ENCODE measurements around the gene SLC35C1. TPM values are rescaled to one million over a fixed set of nuclear protein-coding genes. Genes with fewer than 3 reads are reported as not detected.
"Not testable (repeated sequence)": the region's sequence is repeated elsewhere in the genome, so short reads cannot be mapped to it uniquely, and the experiment has no call there.

Gene SLC35C1
- total and polyA plus RNA-seq, 7 donors: 5.3 to 38.9 (median 8.6) TPM

- WGBS, 2 donors: 17 to 25% methylated on average over 29 of the region's 29 CpGs
- Histone ChIP-seq H3K4me1 (peaks cover 0 to 47% (median 31%) of the 10 kb centered on the region in 4 donors), H3K27me3 (no peaks in the 10 kb centered on the region), H3K36me3 (peaks cover 0 to 7% (median 1%) of the 10 kb centered on the region in 4 donors), H3K4me3 (peak overlapping the region; percentile 63 to 92 (median 77)), H3K27ac (peak overlapping the region; percentile 87 to 94 (median 89)), H3K9me3 (no peaks in the 10 kb centered on the region)
- intact Hi-C loops (cut with DNase I): loop anchor here (1.0 to 10.0 kb wide), 3 partner anchors 41 to 319 kb away; partner anchors contain the start of genes CRY2 and PHF21A
- no peak for TF ChIP-seq POLR2A (IDR thresholded peaks at IDR 0.05)
- no peak for TF ChIP-seq CTCF (IDR thresholded peaks at IDR 0.05)
- no peak for TF ChIP-seq EP300 (IDR thresholded peaks at IDR 0.05)
- TF ChIP-seq POLR2AphosphoS5 (IDR thresholded peaks at IDR 0.05): no peak
- DNase-seq: peak; percentile 77
Observed at GRCh38 chr11:45805305-45806071, 539 bp downstream of the SLC35C1 start.

GRCh38 chr11:45806072-45806933 is 1.4 kb downstream of the SLC35C1 start:
- no peak for TF ChIP-seq POLR2A (IDR thresholded peaks at IDR 0.05)
- TF ChIP-seq POLR2AphosphoS5 (IDR thresholded peaks at IDR 0.05): no peak
- TF ChIP-seq CTCF (IDR thresholded peaks at IDR 0.05): no peak
- TF ChIP-seq EP300 (IDR thresholded peaks at IDR 0.05): no peak
- Histone ChIP-seq H3K9me3 (no peaks in the 10 kb centered on the region), H3K27ac (peak overlapping the region in 2 of 4 donors; percentile 87 to 89), H3K36me3 (peaks cover 0 to 14% (median 9%) of the 10 kb centered on the region in 4 donors), H3K27me3 (no peaks in the 10 kb centered on the region), H3K4me3 (peak overlapping the region; percentile 63 to 92 (median 77)), H3K4me1 (peaks cover 0 to 47% (median 31%) of the 10 kb centered on the region in 4 donors)
- WGBS, 2 donors: 82 to 89% methylated on average over 20 of the region's 20 CpGs
- no peak for DNase-seq
- intact Hi-C loops (cut with DNase I): loop anchor here (10.0 kb wide), 1 partner anchor 318 kb away; the partner anchor contains the start of gene PHF21A

- intact Hi-C loops (cut with DNase I): loop anchor here (10.0 kb wide), 1 partner anchor 318 kb away; the partner anchor contains the start of gene PHF21A
- Histone ChIP-seq H3K27me3 (no peaks in the 10 kb centered on the region), H3K36me3 (peaks cover 2 to 21% (median 14%) of the 10 kb centered on the region in 4 donors), H3K4me3 (peak overlapping the region in 2 of 4 donors; percentile 2 to 4), H3K27ac (no peak overlapping the region), H3K4me1 (peaks cover 0 to 47% (median 31%) of the 10 kb centered on the region in 4 donors), H3K9me3 (no peaks in the 10 kb centered on the region)
- 77 to 81% methylated on average over 7 of the region's 7 CpGs for WGBS, 2 donors
- peak; percentile 28 for DNase-seq
- TF ChIP-seq POLR2A (IDR thresholded peaks at IDR 0.05): no peak
- TF ChIP-seq POLR2AphosphoS5 (IDR thresholded peaks at IDR 0.05): no peak
- no peak for TF ChIP-seq EP300 (IDR thresholded peaks at IDR 0.05)
- no peak for TF ChIP-seq CTCF (IDR thresholded peaks at IDR 0.05)
Observed at GRCh38 chr11:45806937-45807791, 2.2 kb downstream of the SLC35C1 start.

- H3K36me3 ChIP-seq: peaks cover 5 to 21% (median 14%) of the 10 kb centered on the region in 4 donors
- peaks cover 0 to 47% (median 31%) of the 10 kb centered on the region in 4 donors for H3K4me1 ChIP-seq
- WGBS, 2 donors: 23 to 77% methylated on average over 4 of the region's 4 CpGs
- peak; percentile 42 for DNase-seq
- TF ChIP-seq POLR2AphosphoS5 (IDR thresholded peaks at IDR 0.05) (no peak), POLR2A (IDR thresholded peaks at IDR 0.05) (no peak), EP300 (IDR thresholded peaks at IDR 0.05) (no peak), CTCF (IDR thresholded peaks at IDR 0.05) (no peak)
- H3K4me3 ChIP-seq: no peak overlapping the region
- no peak overlapping the region for H3K27ac ChIP-seq
- H3K27me3 ChIP-seq: no peaks in the 10 kb centered on the region
- no peaks in the 10 kb centered on the region for H3K9me3 ChIP-seq
- intact Hi-C loops (cut with DNase I): loop anchor here (10.0 kb wide), 1 partner anchor 317 kb away; the partner anchor contains the start of gene PHF21A
Observed at GRCh38 chr11:45807792-45808238, 2.9 kb downstream of the SLC35C1 start.

- not testable (repeated sequence) for H3K27ac ChIP-seq, H3K27me3 ChIP-seq, H3K4me3 ChIP-seq, H3K9me3 ChIP-seq
- 94 to 96% methylated on average over 6 of the region's 6 CpGs for WGBS, 2 donors
- intact Hi-C loops (cut with DNase I): loop anchor here (10.0 kb wide), 1 partner anchor 316 kb away; the partner anchor contains the start of gene PHF21A
- Histone ChIP-seq H3K4me1 (peaks cover 0 to 47% (median 31%) of the 10 kb centered on the region in 4 donors), H3K36me3 (peaks cover 5 to 21% (median 14%) of the 10 kb centered on the region in 4 donors)
- peak; percentile 20 for DNase-seq
Observed at GRCh38 chr11:45808427-45808826, 3.5 kb downstream of the SLC35C1 start.

All from sigmoid colon (tissue), 7 donors.